Epithelial cell of esophagus (primary cell): Measurements from ENCODE around the gene PSMD12.
A peak's percentile ranks its signal among the peaks of the same experiment; 100 is the strongest.

ENCODE experiments used
- DNase-seq: peaks from one replicate; pipeline ENCODE4 v3.0.0; 2010; ENCODE audit warnings: low read depth
- H3K4me3 ChIP-seq: 2 replicates; pipeline ENCODE4 v1.5.1; 2011; ENCODE audit warnings: mild to moderate bottlenecking, low read length, control low read depth
- TF ChIP-seq, protein P1 (sequence below): IDR thresholded peaks from 2 replicates; pipeline ENCODE4 v1.5.1; 2011; ENCODE audit warnings: low read depth, mild to moderate bottlenecking, low read length, control low read depth, inconsistent platforms; ENCODE audit not compliant: insufficient read depth; ENCODE audit errors: missing control alignments

PSMD12 gene

DNA sequence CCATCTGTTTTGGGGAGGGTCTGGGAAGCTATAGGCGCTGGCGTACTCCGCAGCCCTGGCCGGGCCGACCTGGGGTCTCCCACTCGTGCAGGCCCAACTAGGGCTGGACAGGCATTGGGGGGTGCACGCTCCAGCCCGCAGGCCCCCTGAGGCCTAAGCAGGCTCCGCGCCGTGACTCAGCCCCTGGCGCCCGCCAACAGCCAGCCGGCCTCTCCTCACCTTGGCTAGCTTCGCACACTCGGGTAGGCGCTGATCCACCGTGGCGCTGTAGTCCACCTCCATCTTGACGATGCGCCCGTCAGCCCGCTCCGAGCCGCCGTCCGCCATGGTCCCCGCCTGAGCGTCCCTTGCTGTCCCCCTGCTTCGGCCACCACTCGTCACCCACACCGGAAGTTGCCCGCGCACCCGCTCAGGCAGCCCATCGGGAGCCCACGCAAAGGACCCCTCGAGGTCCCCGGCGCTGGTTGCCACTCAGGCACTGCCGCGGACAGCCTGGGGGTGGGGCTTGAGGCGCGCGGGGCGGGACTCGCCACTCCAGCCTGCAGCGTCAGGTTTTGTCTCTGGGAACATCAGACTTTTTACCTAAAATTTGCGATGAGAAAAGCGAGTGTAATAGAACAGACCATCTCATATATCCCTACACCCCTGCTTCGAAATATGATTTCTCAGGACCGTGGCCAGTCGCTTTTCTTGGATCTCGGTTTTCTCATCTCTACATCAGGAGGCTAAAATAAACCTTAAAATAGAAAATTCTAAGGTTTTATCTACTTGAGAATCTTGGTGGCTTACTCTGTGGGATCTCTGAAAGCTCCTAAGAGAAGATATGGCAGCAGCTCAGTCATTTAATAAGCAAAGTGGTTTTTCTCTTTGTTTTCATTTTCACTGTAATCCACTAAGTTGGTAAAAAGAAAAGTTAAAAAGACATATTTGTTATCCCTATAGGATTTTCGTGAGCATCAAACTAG, at the start of gene PSMD12:
Gene PSMD12 (minus strand): TSS at position 385 of the 965 bp plus-strand sequence. CDS start 58 bp downstream, at position 327.
- TF ChIP-seq, protein P1, sequence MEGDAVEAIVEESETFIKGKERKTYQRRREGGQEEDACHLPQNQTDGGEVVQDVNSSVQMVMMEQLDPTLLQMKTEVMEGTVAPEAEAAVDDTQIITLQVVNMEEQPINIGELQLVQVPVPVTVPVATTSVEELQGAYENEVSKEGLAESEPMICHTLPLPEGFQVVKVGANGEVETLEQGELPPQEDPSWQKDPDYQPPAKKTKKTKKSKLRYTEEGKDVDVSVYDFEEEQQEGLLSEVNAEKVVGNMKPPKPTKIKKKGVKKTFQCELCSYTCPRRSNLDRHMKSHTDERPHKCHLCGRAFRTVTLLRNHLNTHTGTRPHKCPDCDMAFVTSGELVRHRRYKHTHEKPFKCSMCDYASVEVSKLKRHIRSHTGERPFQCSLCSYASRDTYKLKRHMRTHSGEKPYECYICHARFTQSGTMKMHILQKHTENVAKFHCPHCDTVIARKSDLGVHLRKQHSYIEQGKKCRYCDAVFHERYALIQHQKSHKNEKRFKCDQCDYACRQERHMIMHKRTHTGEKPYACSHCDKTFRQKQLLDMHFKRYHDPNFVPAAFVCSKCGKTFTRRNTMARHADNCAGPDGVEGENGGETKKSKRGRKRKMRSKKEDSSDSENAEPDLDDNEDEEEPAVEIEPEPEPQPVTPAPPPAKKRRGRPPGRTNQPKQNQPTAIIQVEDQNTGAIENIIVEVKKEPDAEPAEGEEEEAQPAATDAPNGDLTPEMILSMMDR, result no peak
- DNase-seq, result peak; percentile 90
- H3K4me3 ChIP-seq, result peak within 1 kb of the TSS; percentile 93

DNA sequence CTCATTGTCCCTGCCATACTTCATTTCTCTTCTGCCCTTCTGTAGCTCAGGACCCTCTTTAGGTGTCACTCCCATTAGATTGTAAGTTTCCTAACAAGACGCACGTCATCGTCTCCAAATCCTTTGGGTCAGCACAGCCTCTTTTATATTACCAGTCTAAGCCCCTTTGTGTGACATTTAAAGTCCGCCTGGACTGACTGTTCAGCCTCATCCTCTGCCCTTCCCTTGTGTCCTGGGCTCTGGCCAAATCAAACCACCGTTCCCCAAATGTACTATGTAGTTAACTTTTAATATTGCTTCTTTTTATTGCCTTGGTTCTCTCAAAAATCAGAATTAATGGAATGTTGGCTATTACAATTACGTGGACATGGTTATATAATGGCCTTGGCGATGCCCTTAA, 48.9 kb upstream of the PSMD12 start:
- no peak for DNase-seq
- TF ChIP-seq, protein P1, result no peak
- H3K4me3 ChIP-seq, result no peak overlapping the region

DNA sequence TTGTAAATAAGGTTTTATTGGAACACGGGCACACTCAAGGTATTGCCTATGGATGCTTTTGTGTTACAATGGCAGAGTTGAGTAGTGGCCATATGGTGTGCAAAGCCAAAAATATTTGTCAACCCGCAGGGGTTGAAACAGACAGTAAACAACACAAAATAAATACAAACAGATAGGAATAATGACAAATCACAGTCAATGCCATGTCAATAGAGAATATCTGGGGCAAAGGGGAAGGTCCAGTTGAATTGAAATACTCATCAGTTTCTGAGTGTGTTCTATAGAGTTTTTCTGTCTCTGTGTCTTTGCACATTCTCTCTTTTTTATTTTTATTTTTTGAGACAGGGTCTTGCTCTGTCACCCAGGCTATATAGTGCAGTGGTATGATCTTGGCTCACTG, 48.2 kb upstream of the PSMD12 start:
- TF ChIP-seq, protein P1, result no peak
- DNase-seq, result no peak
- H3K4me3 ChIP-seq, result no peak overlapping the region

DNA sequence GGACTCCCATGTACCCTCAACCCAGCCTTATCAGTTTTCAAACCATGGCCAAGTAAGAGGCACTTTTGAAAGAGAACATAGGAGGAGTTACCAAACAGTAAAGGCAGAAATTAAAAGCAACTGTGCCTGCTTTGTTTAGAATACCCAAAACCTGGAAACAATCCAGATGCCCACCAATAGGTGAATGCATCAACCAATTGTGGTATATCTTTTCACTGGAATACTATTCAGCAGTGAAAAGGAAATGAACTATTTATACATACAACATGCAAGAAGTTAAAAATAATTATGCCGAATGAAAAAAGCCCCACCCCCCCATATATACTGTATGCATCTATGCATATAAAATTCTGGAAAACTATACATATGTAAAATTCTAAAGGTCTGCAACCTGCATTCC, 47.8 kb upstream of the PSMD12 start:
- no peak for DNase-seq
- H3K4me3 ChIP-seq, result no peak overlapping the region
- TF ChIP-seq, protein P1, result no peak

DNA sequence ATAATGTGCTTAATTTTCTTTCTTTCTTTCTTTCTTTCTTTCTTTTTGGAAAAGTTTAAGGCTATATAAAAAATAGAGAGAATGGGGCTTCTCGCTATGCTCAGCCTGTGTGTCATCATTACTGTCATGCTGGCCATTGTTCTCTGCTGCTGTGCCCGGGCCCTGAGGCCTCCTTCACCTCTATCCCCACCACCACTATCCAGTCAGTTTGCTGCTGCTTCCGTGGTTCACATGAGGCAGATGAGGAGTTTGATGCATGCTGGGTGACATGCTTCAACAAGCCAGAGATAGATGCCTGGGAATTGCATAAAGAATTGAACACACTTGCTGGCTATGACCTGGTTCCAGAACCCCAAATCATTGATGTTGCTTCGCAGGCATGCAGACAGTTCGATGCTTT, 47.0 kb upstream of the PSMD12 start:
- peak; percentile 86 for DNase-seq
- no peak overlapping the region for H3K4me3 ChIP-seq
- TF ChIP-seq, protein P1, result no peak

DNA sequence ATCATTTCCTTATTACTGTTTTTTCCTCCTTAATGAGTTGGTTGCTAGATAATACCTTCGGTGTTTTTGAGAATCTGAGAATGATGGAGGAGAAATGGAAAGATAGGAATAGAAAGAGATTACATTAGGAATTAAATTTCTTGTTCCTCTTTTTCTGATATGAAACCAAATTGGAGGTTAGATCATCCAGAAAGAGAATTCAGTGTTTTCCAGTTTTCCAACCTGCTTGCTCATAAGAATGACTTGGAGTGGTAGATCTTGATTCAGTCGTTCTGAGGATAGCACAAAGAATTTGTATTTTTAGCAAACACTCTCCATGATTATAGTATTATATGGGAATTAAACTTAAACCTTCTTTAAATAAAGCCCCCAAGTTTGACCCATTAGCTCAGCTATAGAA, 46.6 kb upstream of the PSMD12 start:
- H3K4me3 ChIP-seq, result no peak overlapping the region
- TF ChIP-seq, protein P1, result no peak
- DNase-seq, result no peak
